Stimulated activated CD4-positive, alpha-beta T cell treated with anti-CD3 and anti-CD28 coated beads, TNF-alpha, amount 100 ng/mL, for 4 hours (primary cell): ENCODE data around the gene TBXA2R.
A peak's percentile ranks its signal among the peaks of the same experiment; 100 is the strongest.
"Not testable (repeated sequence)": the region's sequence is repeated elsewhere in the genome, so short reads cannot be mapped to it uniquely, and the experiment has no call there.

Source experiments
- DNase-seq, 3 experiments: peaks; one replicate each; pipeline ENCODE4 v3.0.0-alpha.2; 2020; ENCODE audit warnings: low read depth in 3 of 3

The TBXA2R gene

GRCh38 chr19:3606690-3607289, at the start of gene TBXA2R:
TBXA2R (minus strand) TSS chr19:3606875; CDS start chr19:3600634, 6,241 bp downstream.
- DNase-seq, result peak in 2 of 3 experiments; percentile 38 to 44

DNA sequence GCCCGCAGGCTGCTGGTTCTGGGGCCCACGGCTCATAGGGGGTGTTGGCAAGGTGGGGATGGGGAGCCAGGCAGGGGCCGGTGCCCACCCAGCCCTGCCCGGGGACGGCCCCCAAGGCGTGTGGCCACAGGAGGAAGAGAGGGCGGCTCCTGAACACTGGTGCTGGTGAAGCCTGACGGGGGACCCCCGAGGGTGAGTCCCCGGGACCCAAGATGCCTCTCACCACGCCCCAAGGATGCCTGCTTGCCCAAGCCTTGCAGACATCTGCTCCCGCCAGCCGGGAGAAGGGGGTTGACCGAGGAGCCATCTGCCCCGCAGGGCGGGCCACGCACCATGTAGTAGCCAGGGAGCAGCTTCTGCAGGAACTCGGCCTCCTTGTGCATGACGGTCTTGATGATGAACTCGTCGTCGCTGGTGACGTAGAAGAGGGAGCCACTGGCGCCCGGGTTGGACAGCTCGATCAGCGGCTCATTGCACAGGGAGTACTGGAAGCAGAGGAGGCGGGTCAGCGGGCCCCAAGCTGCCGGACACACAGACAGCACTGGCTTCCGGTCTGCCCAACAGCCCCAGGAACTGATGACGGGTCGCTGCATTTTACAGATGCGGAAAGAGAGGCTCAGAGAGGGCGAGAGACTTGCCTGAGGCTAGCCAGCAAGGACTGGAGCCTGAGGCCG, 49.5 kb upstream of the TBXA2R start:
- DNase-seq, result no peak

DNA sequence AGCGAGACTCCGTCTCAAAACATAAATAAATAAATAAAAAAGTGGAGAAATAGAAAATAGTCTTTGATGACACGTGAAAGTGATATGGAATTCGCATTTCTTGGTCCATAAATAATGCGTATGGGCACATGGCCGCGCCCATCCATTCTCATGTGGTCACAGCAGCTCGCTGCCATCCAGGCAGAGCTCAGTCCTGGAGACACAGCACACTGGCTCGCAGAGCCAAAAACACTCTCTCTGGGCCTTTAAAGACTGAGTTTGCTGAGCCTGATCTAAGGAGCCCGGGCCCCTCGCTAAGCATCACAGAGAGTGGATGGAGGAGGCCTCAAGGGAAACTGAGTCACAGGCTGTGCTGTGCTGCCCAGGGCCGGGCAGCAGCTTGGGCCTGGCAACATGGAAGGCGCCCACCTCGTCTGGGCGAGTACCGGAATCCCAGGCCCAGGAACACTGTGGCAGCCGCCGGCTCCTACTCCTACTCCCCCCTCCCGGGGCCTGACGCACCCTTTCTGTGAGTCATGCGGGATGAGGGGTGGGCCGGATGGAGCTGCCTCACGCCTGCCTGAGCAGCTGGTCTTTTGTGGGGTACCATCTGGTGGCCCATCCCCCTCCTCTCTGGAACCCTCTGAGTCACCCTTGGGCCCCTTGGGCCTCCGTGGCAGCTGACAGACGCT, 48.9 kb upstream of the TBXA2R start:
- no peak for DNase-seq

DNA sequence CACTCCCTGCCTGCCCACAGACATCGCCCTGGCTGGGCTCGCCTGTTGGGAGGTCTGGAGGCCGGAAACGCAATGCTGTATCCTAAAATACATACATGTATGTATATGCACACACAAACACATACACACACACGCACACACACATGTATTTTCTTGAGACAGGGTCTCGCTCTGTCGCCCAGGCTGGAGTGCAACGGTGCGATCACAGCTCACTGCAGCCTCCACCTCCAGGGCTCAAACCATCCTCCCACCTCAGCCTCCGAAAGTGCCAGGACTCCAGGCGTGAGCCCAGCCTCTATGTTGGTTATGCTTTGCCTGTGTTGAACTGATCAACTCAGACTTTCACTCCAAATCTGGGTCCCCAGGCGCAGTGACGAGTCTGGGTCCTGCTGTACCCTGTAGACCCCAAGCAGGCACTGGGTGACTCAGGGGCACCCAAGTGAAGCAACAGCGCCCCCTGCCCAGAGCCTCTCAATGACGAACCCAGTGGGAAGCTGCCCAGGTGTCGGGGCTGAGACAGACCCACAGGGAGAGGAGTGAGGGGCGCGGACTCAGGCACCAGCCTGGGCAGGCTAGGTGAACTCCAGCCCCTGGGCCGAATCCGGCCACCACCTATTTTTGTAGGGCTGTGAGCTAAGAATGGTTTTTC, 47.3 kb upstream of the TBXA2R start:
- DNase-seq, result no peak

- no peak for DNase-seq
Measured at GRCh38 chr19:3653081-3653795, 46.6 kb upstream of the TBXA2R start.

GRCh38 chr19:3652422-3652821, 45.7 kb upstream of the TBXA2R start:
- DNase-seq, result no peak

GRCh38 chr19:3651684-3652083, 45.0 kb upstream of the TBXA2R start:
- DNase-seq, result no peak

GRCh38 chr19:3649888-3650287, 43.2 kb upstream of the TBXA2R start:
- no peak for DNase-seq

- no peak for DNase-seq
Measured at GRCh38 chr19:3648037-3648905, 41.6 kb upstream of the TBXA2R start.

DNA sequence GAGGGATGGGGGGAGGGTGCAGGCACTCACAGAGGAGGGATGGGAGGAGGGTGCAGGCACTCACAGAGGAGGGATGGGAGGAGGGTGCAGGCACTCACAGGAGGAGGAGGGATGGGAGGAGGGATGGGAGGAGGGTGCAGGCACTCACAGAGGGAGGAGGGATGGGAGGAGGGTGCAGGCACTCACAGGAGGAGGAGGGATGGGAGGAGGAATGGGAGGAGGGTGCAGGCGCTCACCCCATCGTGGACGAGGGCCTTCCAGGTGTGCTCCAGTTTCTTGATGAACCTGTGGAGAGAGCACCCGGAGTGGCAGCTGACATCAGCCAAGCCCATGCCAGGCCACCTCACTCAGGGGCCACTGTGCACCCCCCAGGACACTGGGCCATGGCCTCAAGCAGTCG, 40.4 kb upstream of the TBXA2R start:
- DNase-seq, result not testable (repeated sequence)

DNA sequence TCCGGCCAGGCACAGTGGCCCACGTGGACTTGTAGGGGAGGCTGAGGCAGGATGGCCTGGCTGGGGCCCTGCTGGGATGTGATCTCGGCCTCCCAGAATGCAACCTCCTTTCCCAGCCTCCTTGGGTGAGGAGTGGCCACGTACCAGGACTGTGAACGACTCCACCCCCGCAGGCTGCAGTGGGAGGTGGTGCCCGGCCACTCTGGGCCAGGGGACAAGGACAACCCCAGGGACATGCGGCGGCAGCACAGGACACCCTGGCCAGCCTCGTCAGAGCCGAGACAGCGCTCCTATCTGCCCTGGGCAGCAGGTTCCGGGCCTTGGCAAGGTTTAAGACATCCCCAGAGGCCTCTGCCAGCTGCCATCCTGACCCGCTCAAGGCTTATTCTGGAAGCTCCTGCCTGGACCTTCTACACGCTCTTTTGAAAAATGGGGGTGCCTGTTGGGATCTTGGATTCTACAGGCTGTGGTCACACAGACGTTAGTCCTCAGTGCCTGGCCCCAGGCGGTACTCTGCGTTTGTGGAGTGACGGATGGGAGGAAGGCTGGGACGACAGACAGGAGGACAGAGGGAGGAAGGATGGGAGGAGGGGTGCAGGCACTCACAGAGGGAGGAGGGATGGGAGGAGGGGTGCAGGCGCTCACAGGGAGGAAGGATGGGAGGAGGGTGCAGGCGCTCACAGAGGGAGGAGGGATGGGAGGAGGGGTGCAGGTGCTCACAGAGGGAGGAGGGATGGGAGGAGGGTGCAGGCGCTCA, 39.8 kb upstream of the TBXA2R start:
- DNase-seq, result no peak

DNA sequence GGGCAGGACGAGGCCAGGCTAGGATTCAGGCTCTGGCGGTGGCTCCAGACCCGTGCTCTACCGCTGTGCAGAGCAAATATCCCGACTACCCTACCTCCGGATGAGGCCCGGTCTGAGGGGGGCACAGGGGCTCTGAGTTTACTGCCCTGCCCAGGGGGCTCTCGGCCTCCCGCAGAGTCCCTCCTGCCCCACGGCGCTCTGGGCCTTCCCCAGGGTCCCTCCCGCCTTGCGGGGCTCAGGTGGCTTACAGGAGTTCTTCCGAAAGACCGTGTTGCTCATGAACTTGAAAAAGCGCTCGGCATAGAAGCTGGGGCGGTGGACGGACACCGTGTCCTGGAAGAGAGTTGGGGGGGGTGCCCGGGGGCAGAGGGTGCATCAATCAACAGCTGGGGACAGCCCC, 39.1 kb upstream of the TBXA2R start:
- no peak for DNase-seq

GRCh38 chr19:3645067-3645396, 38.4 kb upstream of the TBXA2R start:
- no peak for DNase-seq

DNA sequence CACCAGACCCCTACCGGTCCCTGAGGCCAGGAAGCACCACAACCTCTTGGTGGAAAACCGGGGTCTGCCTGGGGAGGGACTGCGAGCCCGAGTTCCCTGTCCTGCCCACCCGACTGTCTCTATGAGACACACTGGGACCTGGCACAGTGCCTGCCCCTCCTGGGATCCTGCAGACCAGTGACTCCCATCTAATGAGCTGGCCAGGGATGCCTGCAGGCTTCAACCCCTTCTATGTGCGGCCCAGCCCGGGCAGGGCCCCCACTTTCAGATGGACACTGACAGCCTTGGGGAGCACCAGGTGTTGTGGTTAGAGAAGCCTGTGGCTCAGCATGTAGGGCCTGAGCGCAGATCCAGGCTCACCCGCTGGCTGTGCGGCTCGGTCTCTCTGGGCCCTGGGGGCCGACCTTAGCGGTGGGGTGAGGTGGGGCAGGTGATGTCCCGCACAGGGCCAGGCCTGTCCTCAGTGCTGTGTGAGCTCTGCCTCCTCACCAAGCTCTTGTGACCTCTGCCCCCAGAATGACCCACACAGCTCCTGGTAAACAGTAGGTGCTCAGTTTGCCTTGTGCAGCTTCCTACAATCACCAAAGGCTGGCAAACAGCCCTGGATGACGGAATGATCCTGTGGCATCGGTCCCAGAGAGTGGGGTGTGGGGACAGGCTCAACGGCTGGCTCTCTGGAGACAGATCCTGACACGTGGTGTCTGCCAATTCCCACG, 37.8 kb upstream of the TBXA2R start:
- DNase-seq, result no peak

- no peak for DNase-seq
Measured at GRCh38 chr19:3643674-3644313, 37.1 kb upstream of the TBXA2R start.

DNA sequence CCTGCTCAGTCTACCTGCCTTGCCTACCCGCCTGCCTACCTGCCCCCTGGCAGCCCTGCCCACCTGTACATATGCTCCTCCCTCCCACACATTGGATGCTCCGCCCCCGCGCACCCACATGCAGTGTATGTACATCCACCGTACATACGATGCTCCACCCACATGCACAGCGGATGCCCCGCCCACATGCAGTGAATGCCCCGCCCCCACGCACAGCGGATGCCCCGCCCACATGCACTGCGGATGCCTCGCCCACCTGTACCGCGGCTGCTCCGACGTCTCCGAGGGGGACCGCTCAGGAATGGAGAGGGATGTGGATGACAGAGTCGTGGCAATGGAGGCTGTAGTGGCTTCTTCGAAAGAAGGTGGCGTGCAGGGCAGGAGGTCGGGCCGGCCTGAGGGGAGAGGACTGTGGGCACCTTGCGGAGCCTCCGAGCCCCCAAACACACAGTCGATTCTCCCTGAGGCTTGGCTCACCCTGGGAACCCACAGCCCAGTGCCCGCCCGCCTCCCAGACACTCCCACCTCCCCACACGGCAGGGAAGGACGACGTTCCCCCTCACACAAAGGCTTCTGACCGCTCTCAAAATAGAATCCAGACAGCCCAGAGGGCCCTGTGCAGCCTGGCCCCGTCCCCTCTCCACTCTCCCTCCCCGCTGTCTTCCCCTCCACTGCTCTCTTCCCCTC, 36.5 kb upstream of the TBXA2R start:
- DNase-seq, result peak in 1 of 3 experiments; percentile 15

DNA sequence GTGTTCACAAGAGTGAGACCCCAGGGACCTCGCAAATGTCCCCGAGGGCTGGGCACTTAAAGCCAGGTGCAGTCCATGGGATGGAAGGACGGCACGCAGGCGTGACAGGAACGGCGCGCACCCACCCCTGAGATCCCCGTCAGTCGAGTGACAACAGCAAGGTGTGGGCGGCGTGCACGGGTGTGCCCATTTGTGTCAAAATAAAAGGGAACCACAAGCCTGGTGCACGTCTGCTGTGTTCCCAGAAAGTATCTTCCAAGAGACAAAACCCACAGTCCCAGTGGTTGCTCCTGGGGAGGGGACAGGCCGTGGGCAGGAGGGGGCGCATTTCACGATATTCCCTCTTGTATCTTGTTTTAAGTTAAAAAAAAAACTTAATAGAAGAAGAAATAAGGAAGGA, 35.6 kb upstream of the TBXA2R start:
- no peak for DNase-seq

DNA sequence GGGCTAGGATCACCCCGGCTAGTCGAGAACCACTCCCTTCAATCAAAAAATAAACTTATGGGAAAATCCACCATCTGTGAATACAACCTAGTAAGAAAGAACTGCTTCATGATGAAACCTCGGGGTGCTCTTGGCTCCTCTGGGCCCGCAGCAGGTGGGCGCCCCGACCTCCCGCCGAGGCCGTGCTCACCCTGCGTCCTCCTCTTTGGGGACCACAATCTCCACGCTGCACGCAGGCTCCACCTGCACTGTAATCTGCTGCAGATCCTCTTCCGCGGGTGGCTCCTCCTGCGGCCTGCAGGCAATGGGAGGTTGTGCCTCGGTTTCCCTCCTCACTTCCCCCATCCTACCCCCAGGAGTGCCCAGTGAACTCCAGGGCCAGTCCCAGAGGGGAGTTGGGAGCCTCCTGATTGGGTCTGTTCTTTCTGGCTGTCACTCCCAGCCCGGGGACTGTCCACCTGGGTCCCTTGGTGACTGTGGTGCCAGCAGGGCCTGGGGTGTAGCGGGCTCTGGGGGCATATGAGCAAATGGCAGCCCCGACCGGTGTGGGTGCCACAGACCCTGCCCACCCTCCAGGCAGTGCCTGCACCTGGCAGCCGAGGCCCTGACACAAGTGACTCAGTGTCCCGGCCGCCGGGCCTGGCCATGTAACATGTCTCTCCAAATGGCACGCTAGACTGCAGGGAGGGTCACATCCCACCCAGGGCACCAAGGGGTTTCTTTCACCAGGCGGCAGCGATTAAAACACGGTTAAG, 35.0 kb upstream of the TBXA2R start:
- DNase-seq, result no peak
